ENCODE results near the gene PYHIN1. TPM values are rescaled to one million over a fixed set of nuclear protein-coding genes. Genes with fewer than 3 reads are reported as not detected.

Gene PYHIN1
- polyA plus RNA-seq (2012; rRNA removed), result not detected in 2 replicates
- polyA plus RNA-seq (2012; cell fraction: cytosol; rRNA removed), result not detected in 2 replicates
- polyA plus RNA-seq (2012; cell fraction: nucleus; rRNA removed), result not detected in 2 replicates

DNA sequence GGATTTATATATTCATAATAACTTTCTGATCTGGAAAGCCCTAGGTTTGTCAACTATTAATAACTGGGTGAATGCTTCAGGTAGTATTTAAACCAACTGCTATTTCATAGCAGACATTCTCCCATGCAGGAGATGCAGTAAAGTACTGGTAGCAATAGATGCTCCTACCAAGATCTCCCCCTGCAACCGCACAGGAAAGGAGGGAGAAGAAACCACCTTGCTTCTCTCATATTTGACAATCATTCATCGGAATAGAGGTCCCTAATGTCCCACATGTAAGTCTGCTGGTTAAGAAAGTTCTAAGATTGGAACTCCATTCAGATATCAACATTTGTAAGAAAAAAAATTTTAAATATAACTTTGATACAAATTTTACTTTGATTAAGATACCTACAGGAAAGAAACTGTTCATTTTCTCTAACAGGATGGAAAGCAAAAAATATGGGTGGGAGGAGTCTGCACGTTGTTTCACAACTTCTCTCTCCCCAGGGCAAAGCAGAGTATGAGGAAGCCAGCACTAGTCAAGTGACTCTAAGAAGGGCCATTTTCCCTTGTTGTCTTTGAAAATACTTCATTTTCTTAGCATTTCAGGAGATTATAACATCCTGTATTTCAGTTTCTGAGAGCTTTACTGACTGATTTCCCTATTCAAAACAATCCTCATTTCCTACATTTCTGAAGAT, at the start of gene PYHIN1:
TSS of gene PYHIN1 (plus strand) at position 498 of the 683 bp plus-strand sequence. CDS start 5,359 bp downstream, outside the sequence.
- no peak within 1 kb of the TSS for H2AFZ ChIP-seq (ENCODE audit: low read depth)
- no peaks in the 10 kb centered on the region for H3K4me1 ChIP-seq (ENCODE audit: control insufficient read depth in 1 of 2, insufficient read depth in 2 of 2, low read depth in 1 of 2, low read length in 1 of 2)
- no peaks in the 10 kb centered on the region for H3K79me2 ChIP-seq (ENCODE audit: insufficient read depth)
- no peak within 1 kb of the TSS for H3K4me2 ChIP-seq
- ChIA-PET CTCF (no interaction called here), POLR2A (no interaction called here)
- H3K36me3 ChIP-seq (replicated peaks in 1 of 2; ENCODE audit: control insufficient read depth in 1 of 2, insufficient read depth in 2 of 2, low read length in 1 of 2), result no peaks in the 10 kb centered on the region
- no peak for DNase-seq
- H3K9me3 ChIP-seq, result peaks cover 5% of the 10 kb centered on the region; the same call in 1 of the 2 replicates
- no peaks in the 10 kb centered on the region for H4K20me1 ChIP-seq (ENCODE audit: insufficient read depth)
- H3K9ac ChIP-seq, result no peak within 1 kb of the TSS
- no peaks in the 10 kb centered on the region for H3K9me2 ChIP-seq
- no peaks in the 10 kb centered on the region for H3F3A ChIP-seq (replicated peaks; ENCODE audit: insufficient read depth)
- H3K4me3 ChIP-seq (ENCODE audit: low read depth in 2 of 2, low read length in 1 of 2), result no peak within 1 kb of the TSS
- TF ChIP-seq, protein P1, sequence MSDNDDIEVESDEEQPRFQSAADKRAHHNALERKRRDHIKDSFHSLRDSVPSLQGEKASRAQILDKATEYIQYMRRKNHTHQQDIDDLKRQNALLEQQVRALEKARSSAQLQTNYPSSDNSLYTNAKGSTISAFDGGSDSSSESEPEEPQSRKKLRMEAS (IDR thresholded peaks at IDR 0.05; ENCODE audit: low read depth), result no peak
- WGBS (ENCODE audit: low lambda C conversion rate), result 0% methylated on average over 3 of the region's 3 CpGs
- H3K27ac ChIP-seq (ENCODE audit: low read depth in 2 of 2, low read length in 1 of 2), result no peak within 1 kb of the TSS
- H3K27me3 ChIP-seq (ENCODE audit: insufficient read depth), result no peaks in the 10 kb centered on the region

DNA sequence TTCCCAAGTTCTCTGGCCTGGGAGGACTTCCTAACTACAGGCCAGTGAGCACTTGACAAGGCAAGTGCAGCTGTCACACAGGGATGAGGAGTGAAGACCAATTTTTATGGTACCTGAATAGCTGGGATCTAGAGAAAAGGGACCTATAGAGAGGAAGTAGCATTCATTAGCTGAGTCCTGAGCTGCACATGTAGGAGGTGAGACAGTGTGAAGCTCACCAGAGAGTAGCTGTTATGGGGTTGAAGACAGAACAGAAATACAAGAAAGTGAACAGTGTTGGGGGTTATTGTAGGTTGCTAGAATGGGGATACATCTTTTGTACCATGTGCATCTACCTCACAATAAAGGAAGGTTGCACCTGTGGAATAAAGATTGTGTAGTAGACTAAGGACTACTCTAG, 37.7 kb upstream of the PYHIN1 start:
- ChIA-PET CTCF (no interaction called here), POLR2A (no interaction called here)
- Histone ChIP-seq H3K4me1 (ENCODE audit: control insufficient read depth in 1 of 2, insufficient read depth in 2 of 2, low read depth in 1 of 2, low read length in 1 of 2) (no peaks in the 10 kb centered on the region), H3K36me3 (replicated peaks in 1 of 2; ENCODE audit: control insufficient read depth in 1 of 2, insufficient read depth in 2 of 2, low read length in 1 of 2) (no peaks in the 10 kb centered on the region), H3K4me2 (no peak overlapping the region), H3K79me2 (ENCODE audit: insufficient read depth) (no peaks in the 10 kb centered on the region), H3K9ac (no peak overlapping the region), H2AFZ (ENCODE audit: low read depth) (no peak overlapping the region), H3K27ac (ENCODE audit: low read depth in 2 of 2, low read length in 1 of 2) (no peak overlapping the region), H4K20me1 (ENCODE audit: insufficient read depth) (no peaks in the 10 kb centered on the region), H3K4me3 (ENCODE audit: low read depth in 2 of 2, low read length in 1 of 2) (no peak overlapping the region), H3K27me3 (ENCODE audit: insufficient read depth) (no peaks in the 10 kb centered on the region), H3F3A (replicated peaks; ENCODE audit: insufficient read depth) (peaks cover 4% of the 10 kb centered on the region), H3K9me3 (no peaks in the 10 kb centered on the region), H3K9me2 (no peaks in the 10 kb centered on the region)
- no peak for DNase-seq
- no peak for TF ChIP-seq SMC3 (IDR thresholded peaks at IDR 0.05; ENCODE audit: low read depth, low read length)
- no peak for TF ChIP-seq EP300 (IDR thresholded peaks at IDR 0.05; ENCODE audit: borderline replicate concordance in 1 of 2, low read depth in 1 of 2, low read length in 1 of 2)
- no peak for TF ChIP-seq CHD2 (IDR thresholded peaks at IDR 0.05; ENCODE audit: low read length, partially characterized antibody)
- no peak for TF ChIP-seq RCOR1 (IDR thresholded peaks at IDR 0.05; ENCODE audit: low read length)
- no peak for TF ChIP-seq GABPA (IDR thresholded peaks at IDR 0.05; ENCODE audit: low read depth)
- TF ChIP-seq, protein P2, sequence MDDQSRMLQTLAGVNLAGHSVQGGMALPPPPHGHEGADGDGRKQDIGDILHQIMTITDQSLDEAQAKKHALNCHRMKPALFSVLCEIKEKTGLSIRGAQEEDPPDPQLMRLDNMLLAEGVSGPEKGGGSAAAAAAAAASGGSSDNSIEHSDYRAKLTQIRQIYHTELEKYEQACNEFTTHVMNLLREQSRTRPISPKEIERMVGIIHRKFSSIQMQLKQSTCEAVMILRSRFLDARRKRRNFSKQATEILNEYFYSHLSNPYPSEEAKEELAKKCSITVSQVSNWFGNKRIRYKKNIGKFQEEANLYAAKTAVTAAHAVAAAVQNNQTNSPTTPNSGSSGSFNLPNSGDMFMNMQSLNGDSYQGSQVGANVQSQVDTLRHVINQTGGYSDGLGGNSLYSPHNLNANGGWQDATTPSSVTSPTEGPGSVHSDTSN (IDR thresholded peaks at IDR 0.05), result no peak
- no peak for TF ChIP-seq RXRA (IDR thresholded peaks at IDR 0.05; ENCODE audit: borderline replicate concordance, low read depth)
- TF ChIP-seq TEAD4 (IDR thresholded peaks at IDR 0.05; ENCODE audit: borderline replicate concordance, insufficient read depth), result no peak
- TF ChIP-seq JUND (IDR thresholded peaks at IDR 0.05), result no peak
- TF ChIP-seq FOXJ3 (CRISPR knock-in tag; IDR thresholded peaks at IDR 0.05), result no peak
- no peak for TF ChIP-seq YY1 (IDR thresholded peaks at IDR 0.05; ENCODE audit: low read depth)
- TF ChIP-seq RAD21 (IDR thresholded peaks at IDR 0.05; ENCODE audit: low read length), result no peak
- TF ChIP-seq, protein P3, sequence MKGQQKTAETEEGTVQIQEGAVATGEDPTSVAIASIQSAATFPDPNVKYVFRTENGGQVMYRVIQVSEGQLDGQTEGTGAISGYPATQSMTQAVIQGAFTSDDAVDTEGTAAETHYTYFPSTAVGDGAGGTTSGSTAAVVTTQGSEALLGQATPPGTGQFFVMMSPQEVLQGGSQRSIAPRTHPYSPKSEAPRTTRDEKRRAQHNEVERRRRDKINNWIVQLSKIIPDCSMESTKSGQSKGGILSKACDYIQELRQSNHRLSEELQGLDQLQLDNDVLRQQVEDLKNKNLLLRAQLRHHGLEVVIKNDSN (IDR thresholded peaks at IDR 0.05; ENCODE audit: borderline replicate concordance, low read depth), result no peak
- no peak for TF ChIP-seq FOXM1 (IDR thresholded peaks at IDR 0.05; ENCODE audit: low read depth)
- TF ChIP-seq, protein P4, sequence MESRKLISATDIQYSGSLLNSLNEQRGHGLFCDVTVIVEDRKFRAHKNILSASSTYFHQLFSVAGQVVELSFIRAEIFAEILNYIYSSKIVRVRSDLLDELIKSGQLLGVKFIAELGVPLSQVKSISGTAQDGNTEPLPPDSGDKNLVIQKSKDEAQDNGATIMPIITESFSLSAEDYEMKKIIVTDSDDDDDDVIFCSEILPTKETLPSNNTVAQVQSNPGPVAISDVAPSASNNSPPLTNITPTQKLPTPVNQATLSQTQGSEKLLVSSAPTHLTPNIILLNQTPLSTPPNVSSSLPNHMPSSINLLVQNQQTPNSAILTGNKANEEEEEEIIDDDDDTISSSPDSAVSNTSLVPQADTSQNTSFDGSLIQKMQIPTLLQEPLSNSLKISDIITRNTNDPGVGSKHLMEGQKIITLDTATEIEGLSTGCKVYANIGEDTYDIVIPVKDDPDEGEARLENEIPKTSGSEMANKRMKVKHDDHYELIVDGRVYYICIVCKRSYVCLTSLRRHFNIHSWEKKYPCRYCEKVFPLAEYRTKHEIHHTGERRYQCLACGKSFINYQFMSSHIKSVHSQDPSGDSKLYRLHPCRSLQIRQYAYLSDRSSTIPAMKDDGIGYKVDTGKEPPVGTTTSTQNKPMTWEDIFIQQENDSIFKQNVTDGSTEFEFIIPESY (IDR thresholded peaks at IDR 0.05; ENCODE audit: borderline replicate concordance, low read depth), result no peak
- TF ChIP-seq MEF2A (IDR thresholded peaks at IDR 0.05; ENCODE audit: borderline replicate concordance, low read depth), result no peak

Measured in SK-N-SH (cell line).